OCI-LY7 (cell line): ENCODE measurements around the gene GRIK1.

Source experiments
- EZH2phosphoT487 ChIP-seq: fragments of 200-600 bp; sonication (generic); IDR thresholded peaks from 2 replicates; pipeline ENCODE4 v1.6.1; 2018; ENCODE audit warnings: low read depth, borderline replicate concordance, mild to moderate bottlenecking, mixed run types, antibody characterized with exemption, low read length, moderate library complexity, mixed read lengths
- TF ChIP-seq, protein P1 (sequence below): fragments of 200-600 bp; sonication (generic); conservative IDR thresholded peaks from 2 replicates; pipeline ENCODE4 v1.5.1; 2014; ENCODE audit warnings: mild to moderate bottlenecking, antibody characterized with exemption, low read length, moderate library complexity, mixed read lengths

DNA sequence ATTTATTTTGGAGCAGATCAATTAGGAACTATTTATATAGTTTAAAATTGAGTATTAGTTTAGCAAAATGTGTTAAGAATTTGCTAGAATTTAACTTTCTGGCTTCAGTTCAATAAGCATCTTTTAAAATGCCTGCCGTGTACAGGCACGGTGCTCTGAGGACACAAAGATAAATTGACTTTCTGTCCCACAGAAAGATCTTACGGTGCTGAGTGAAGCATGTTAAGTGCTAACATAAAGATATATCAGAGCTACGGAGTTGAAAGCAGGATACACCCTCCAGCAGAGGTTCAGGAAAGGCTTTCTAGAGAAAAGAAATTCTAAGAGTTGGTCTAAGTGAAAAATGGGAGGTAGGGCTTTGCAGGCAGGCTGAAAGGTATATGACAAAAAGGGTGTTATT lies 305.4 kb downstream of the GRIK1 start:
- TF ChIP-seq, protein P1, sequence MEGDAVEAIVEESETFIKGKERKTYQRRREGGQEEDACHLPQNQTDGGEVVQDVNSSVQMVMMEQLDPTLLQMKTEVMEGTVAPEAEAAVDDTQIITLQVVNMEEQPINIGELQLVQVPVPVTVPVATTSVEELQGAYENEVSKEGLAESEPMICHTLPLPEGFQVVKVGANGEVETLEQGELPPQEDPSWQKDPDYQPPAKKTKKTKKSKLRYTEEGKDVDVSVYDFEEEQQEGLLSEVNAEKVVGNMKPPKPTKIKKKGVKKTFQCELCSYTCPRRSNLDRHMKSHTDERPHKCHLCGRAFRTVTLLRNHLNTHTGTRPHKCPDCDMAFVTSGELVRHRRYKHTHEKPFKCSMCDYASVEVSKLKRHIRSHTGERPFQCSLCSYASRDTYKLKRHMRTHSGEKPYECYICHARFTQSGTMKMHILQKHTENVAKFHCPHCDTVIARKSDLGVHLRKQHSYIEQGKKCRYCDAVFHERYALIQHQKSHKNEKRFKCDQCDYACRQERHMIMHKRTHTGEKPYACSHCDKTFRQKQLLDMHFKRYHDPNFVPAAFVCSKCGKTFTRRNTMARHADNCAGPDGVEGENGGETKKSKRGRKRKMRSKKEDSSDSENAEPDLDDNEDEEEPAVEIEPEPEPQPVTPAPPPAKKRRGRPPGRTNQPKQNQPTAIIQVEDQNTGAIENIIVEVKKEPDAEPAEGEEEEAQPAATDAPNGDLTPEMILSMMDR, result no peak
- TF ChIP-seq EZH2phosphoT487, result no peak
